Measurements from ENCODE around the gene SAPCD2. TPM values are rescaled to one million over a fixed set of nuclear protein-coding genes. Genes with fewer than 3 reads are reported as not detected.

SAPCD2 gene
- total RNA-seq, 4 donors from 2014 or later = 0.16 to 0.24 (median 0.17) TPM; not detected in 1

- Histone ChIP-seq H3K36me3 (peaks cover 0 to 12% of the 10 kb centered on the region in 2 donors), H3K27me3 (no peaks in the 10 kb centered on the region), H3K27ac (no peak overlapping the region), H3K4me3 (no peak overlapping the region), H3K4me1 (peaks cover 5 to 18% of the 10 kb centered on the region in 2 donors), H3K9me3 (no peaks in the 10 kb centered on the region)
- intact Hi-C loops (cut with DNase I; ENCODE audit: low total_unique reads) (no loop called here), in situ Hi-C loops (cut with MboI; ENCODE audit: low sequenced_read_pairs in 4 of 4) (no loop called here)
- no peak for TF ChIP-seq POLR2A (IDR thresholded peaks at IDR 0.05)
- TF ChIP-seq, protein P1, sequence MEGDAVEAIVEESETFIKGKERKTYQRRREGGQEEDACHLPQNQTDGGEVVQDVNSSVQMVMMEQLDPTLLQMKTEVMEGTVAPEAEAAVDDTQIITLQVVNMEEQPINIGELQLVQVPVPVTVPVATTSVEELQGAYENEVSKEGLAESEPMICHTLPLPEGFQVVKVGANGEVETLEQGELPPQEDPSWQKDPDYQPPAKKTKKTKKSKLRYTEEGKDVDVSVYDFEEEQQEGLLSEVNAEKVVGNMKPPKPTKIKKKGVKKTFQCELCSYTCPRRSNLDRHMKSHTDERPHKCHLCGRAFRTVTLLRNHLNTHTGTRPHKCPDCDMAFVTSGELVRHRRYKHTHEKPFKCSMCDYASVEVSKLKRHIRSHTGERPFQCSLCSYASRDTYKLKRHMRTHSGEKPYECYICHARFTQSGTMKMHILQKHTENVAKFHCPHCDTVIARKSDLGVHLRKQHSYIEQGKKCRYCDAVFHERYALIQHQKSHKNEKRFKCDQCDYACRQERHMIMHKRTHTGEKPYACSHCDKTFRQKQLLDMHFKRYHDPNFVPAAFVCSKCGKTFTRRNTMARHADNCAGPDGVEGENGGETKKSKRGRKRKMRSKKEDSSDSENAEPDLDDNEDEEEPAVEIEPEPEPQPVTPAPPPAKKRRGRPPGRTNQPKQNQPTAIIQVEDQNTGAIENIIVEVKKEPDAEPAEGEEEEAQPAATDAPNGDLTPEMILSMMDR (IDR thresholded peaks at IDR 0.05 in 4 of 5, conservative IDR thresholded peaks at IDR 0.05 in 1 of 5) = no peak
- no peak for ATAC-seq
- no peak for DNase-seq
These were observed 29.2 kb downstream of the SAPCD2 start for GRCh38 chr9:137041124-137041523.

GRCh38 chr9:137040568-137040967 lies 29.8 kb downstream of the SAPCD2 start:
- H3K4me3 ChIP-seq = no peak overlapping the region
- in situ Hi-C loops (cut with MboI; ENCODE audit: low sequenced_read_pairs in 4 of 4) = no loop called here
- no peak for ATAC-seq

DNA sequence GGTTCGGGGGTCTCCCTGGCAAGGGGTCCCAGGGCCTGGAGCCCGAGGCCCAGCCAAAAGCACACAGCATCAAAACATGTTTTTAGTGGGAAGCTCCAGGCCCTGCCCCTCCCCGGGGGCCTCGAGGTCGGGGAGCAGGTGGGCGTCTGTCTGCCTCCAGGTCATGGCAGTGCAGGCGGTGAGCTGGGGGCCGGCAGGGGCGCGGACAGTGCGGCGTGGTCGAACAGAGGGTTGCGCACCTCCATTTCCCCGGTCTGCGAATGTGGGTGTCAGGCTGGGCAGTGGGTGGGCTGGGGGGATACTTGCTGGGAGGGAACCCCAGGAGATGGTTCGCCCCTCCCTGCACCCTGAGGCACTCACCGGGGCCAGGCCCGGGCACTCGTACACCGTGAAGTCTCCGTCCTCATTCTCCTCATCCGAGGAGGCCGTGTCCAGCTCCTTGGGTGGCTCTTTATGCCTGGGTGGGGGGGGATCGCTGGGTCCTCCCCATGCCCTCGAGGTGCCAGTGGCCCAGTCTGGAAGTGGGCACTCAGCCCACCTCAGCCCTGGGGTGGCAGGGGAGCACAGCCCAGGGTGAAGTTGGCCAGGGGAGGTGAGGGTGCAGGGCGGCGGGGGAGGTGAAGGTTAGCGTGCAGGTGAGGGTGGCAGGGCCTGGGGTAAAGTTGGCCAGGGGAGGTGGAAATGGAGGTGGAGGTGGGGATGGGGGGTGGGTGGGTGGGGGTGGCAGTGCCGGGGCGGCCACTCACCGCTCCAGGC lies 30.6 kb downstream of the SAPCD2 start:
- in situ Hi-C loops (cut with MboI; ENCODE audit: low sequenced_read_pairs in 4 of 4) = loop anchor here in 3 of 4 donors (5.0 to 10.0 kb wide), 3 partner anchors 95 to 255 kb away; partner anchors contain the start of genes C8G (in 1 of the 3) and FBXW5 (in 1 of the 3)
- intact Hi-C loops (cut with DNase I; ENCODE audit: low total_unique reads) = no loop called here
- peaks cover 0 to 12% of the 10 kb centered on the region in 2 donors for H3K36me3 ChIP-seq

More at GRCh38 chr9:137040568-137040967, 29.8 kb downstream of the SAPCD2 start:
- TF ChIP-seq, protein P1 (IDR thresholded peaks at IDR 0.05 in 4 of 5, conservative IDR thresholded peaks at IDR 0.05 in 1 of 5) = no peak
- TF ChIP-seq POLR2A (IDR thresholded peaks at IDR 0.05) = no peak
- Histone ChIP-seq H3K4me1 (peaks cover 5 to 16% of the 10 kb centered on the region in 2 donors), H3K27ac (no peak overlapping the region), H3K9me3 (no peaks in the 10 kb centered on the region), H3K27me3 (no peaks in the 10 kb centered on the region), H3K36me3 (peaks cover 0 to 12% of the 10 kb centered on the region in 2 donors)
- no peak for DNase-seq
- intact Hi-C loops (cut with DNase I; ENCODE audit: low total_unique reads) = no loop called here

GRCh38 chr9:137038916-137039315 lies 31.4 kb downstream of the SAPCD2 start:
- H3K4me3 ChIP-seq = no peak overlapping the region
- H3K9me3 ChIP-seq = no peaks in the 10 kb centered on the region
- H3K27me3 ChIP-seq = peaks cover 0 to 6% (median 0%) of the 10 kb centered on the region in 3 donors
- H3K4me1 ChIP-seq = peaks cover 2 to 3% of the 10 kb centered on the region in 2 donors
- in situ Hi-C loops (cut with MboI; ENCODE audit: low sequenced_read_pairs in 4 of 4) (loop anchor here in 3 of 4 donors (5.0 to 10.0 kb wide), 3 partner anchors 94 to 254 kb away; partner anchors contain the start of genes C8G (in 1 of the 3) and FBXW5 (in 1 of the 3)), intact Hi-C loops (cut with DNase I; ENCODE audit: low total_unique reads) (no loop called here)
- DNase-seq (no peak), ATAC-seq (no peak)
- H3K36me3 ChIP-seq = peaks cover 0 to 12% of the 10 kb centered on the region in 2 donors
- TF ChIP-seq, protein P1 (IDR thresholded peaks at IDR 0.05 in 4 of 5, conservative IDR thresholded peaks at IDR 0.05 in 1 of 5) = no peak
- no peak for TF ChIP-seq POLR2A (IDR thresholded peaks at IDR 0.05)
- H3K27ac ChIP-seq = no peak overlapping the region

More for the DNA sequence above, 30.6 kb downstream of the SAPCD2 start:
- H3K27me3 ChIP-seq = peaks cover 0 to 1% (median 0%) of the 10 kb centered on the region in 3 donors
- ATAC-seq (no peak), DNase-seq (no peak)
- no peak overlapping the region for H3K27ac ChIP-seq
- no peaks in the 10 kb centered on the region for H3K9me3 ChIP-seq
- no peak for TF ChIP-seq POLR2A (IDR thresholded peaks at IDR 0.05)
- TF ChIP-seq, protein P1 (IDR thresholded peaks at IDR 0.05 in 4 of 5, conservative IDR thresholded peaks at IDR 0.05 in 1 of 5) = no peak
- no peak overlapping the region for H3K4me3 ChIP-seq
- peaks cover 4 to 9% of the 10 kb centered on the region in 2 donors for H3K4me1 ChIP-seq

Data from gastrocnemius medialis (tissue), 4 donors.